Hepatocyte (in vitro differentiated cells): ENCODE measurements around the gene ANO1. TPM values are rescaled to one million over a fixed set of nuclear protein-coding genes. Genes with fewer than 3 reads are reported as not detected.

ENCODE experiments used
- DNase-seq: peaks from one replicate; pipeline ENCODE4 v3.0.0-alpha.2; 2016; ENCODE audit warnings: low spot score
- H2AFZ ChIP-seq: fragments of 200-600 bp; sonication (generic); 2 replicates; pipeline ENCODE4 v1.6.0; 2016; ENCODE audit warnings: antibody characterized with exemption, mild to moderate bottlenecking
- H3K27ac ChIP-seq: fragments of 200-600 bp; sonication (generic); 2 replicates; pipeline ENCODE4 v1.5.1; 2016; ENCODE audit warnings: mild to moderate bottlenecking
- H3K27me3 ChIP-seq: fragments of 200-600 bp; sonication (generic); 2 replicates; pipeline ENCODE4 v1.6.1; 2016
- H3K36me3 ChIP-seq: fragments of 200-600 bp; sonication (generic); replicated peaks from 2 replicates; pipeline ENCODE4 v1.5.1; 2016; ENCODE audit warnings: low read depth; ENCODE audit not compliant: insufficient read depth
- H3K4me1 ChIP-seq: fragments of 200-600 bp; sonication (generic); 2 replicates; pipeline ENCODE4 v1.5.1; 2016; ENCODE audit warnings: mild to moderate bottlenecking, moderate library complexity; ENCODE audit not compliant: insufficient read depth
- H3K4me2 ChIP-seq: fragments of 200-600 bp; sonication (generic); 2 replicates; pipeline ENCODE4 v1.6.0; 2016
- H3K4me3 ChIP-seq: fragments of 200-600 bp; sonication (generic); 2 replicates; pipeline ENCODE4 v1.5.1; 2016; ENCODE audit warnings: mild to moderate bottlenecking
- H3K79me2 ChIP-seq: fragments of 200-600 bp; sonication (generic); 2 replicates; pipeline ENCODE4 v1.6.0; 2017; ENCODE audit warnings: mild to moderate bottlenecking
- H3K9me2 ChIP-seq: fragments of 200-600 bp; sonication (generic); replicated peaks from 2 replicates; pipeline ENCODE4 v1.6.0; 2017; ENCODE audit warnings: mild to moderate bottlenecking; ENCODE audit not compliant: insufficient read depth
- H3K9me3 ChIP-seq: fragments of 200-600 bp; sonication (generic); 2 replicates; pipeline ENCODE4 v1.5.1; 2016; ENCODE audit warnings: low read depth, mild to moderate bottlenecking
- H4K20me1 ChIP-seq: fragments of 200-600 bp; sonication (generic); 2 replicates; pipeline ENCODE4 v1.6.0; 2016; ENCODE audit warnings: mild to moderate bottlenecking; ENCODE audit not compliant: insufficient read depth, poor library complexity, severe bottlenecking
- CTCF ChIP-seq: fragments of 200-600 bp; sonication (generic); IDR thresholded peaks from 2 replicates; pipeline ENCODE4 v1.5.1; 2016; ENCODE audit warnings: antibody characterized with exemption, mild to moderate bottlenecking; ENCODE audit not compliant: poor library complexity
- EZH2 ChIP-seq: fragments of 200-600 bp; sonication (generic); IDR thresholded peaks from 2 replicates; pipeline ENCODE4 v1.6.1; 2016; ENCODE audit warnings: antibody characterized with exemption, mild to moderate bottlenecking, borderline replicate concordance
- EZH2phosphoT487 ChIP-seq: fragments of 200-600 bp; sonication (generic); IDR thresholded peaks from one replicate; pipeline ENCODE4 v1.6.1; 2018; ENCODE audit warnings: antibody characterized with exemption, mild to moderate bottlenecking, low read depth, moderate library complexity; ENCODE audit not compliant: unreplicated experiment, severe bottlenecking
- WGBS: methylation state at CpG from one replicate; pipeline ENCODE4 v1.1.6; 2016; ENCODE audit warnings: low lambda C conversion rate; ENCODE audit errors: missing lambda C conversion rate; 5-methylcytosine and 5-hydroxymethylcytosine counted together
- polyA plus RNA-seq: library from polyadenylated mRNA; unstranded; fragments of >200 nt; fragmentation: Nextera tagmentation; extraction: Ambion mirVana; gene quantifications from 2 replicates; pipeline ENCODE4 v1.2.1, GENCODE V29; 2016
- total RNA-seq: library from RNA; depleted of rRNA; stranded (reverse); fragments of >200 nt; gene quantifications from 2 replicates; pipeline ENCODE4 v1.2.3, GENCODE V29; 2014

The ANO1 gene
- total and polyA plus RNA-seq, 2 experiments from 2014 or later, result 6.2 to 12.1 TPM

- Histone ChIP-seq H3K9me3 (no peaks in the 10 kb centered on the region), H3K4me2 (peak overlapping the region; percentile 11), H3K9me2 (no peaks in the 10 kb centered on the region), H3K27me3 (peaks cover 5% of the 10 kb centered on the region), H3K36me3 (no peaks in the 10 kb centered on the region), H3K27ac (no peak overlapping the region), H3K79me2 (no peaks in the 10 kb centered on the region), H3K4me3 (no peak overlapping the region), H4K20me1 (no peaks in the 10 kb centered on the region), H3K4me1 (peaks cover 15% of the 10 kb centered on the region), H2AFZ (no peak overlapping the region)
- DNase-seq, result no peak
- WGBS, result 18% methylated on average over 20 of the region's 20 CpGs
- TF ChIP-seq EZH2, result no peak
- TF ChIP-seq CTCF, result no peak
- no peak for TF ChIP-seq EZH2phosphoT487
These were observed 63.5 kb downstream of the ANO1 start for GRCh38 chr11:70141486-70142220.

- no peaks in the 10 kb centered on the region for H3K9me3 ChIP-seq
- no peak overlapping the region for H3K4me3 ChIP-seq
- no peak overlapping the region for H3K27ac ChIP-seq
- WGBS, result 45% methylated on average over 14 of the region's 14 CpGs
- no peaks in the 10 kb centered on the region for H3K9me2 ChIP-seq
- no peak overlapping the region for H2AFZ ChIP-seq
- no peak for TF ChIP-seq EZH2
- no peak for TF ChIP-seq CTCF
- TF ChIP-seq EZH2phosphoT487, result no peak
- no peaks in the 10 kb centered on the region for H4K20me1 ChIP-seq
- peak overlapping the region; percentile 11 for H3K4me2 ChIP-seq
- H3K36me3 ChIP-seq, result no peaks in the 10 kb centered on the region
- peaks cover 7% of the 10 kb centered on the region for H3K27me3 ChIP-seq
- H3K4me1 ChIP-seq, result peaks cover 15% of the 10 kb centered on the region
- peak; percentile 58 for DNase-seq
- no peaks in the 10 kb centered on the region for H3K79me2 ChIP-seq
These were observed 64.2 kb downstream of the ANO1 start for GRCh38 chr11:70142221-70142875.

GRCh38 chr11:70144262-70144661 is 66.1 kb downstream of the ANO1 start:
- TF ChIP-seq EZH2 (no peak), CTCF (no peak), EZH2phosphoT487 (no peak)
- no peak for DNase-seq

More at GRCh38 chr11:70144262-70144661, 66.1 kb downstream of the ANO1 start:
- H3K4me2 ChIP-seq, result no peak overlapping the region
- H3K79me2 ChIP-seq, result no peaks in the 10 kb centered on the region
- no peaks in the 10 kb centered on the region for H3K9me3 ChIP-seq
- H3K9me2 ChIP-seq, result no peaks in the 10 kb centered on the region
- no peak overlapping the region for H2AFZ ChIP-seq
- H3K36me3 ChIP-seq, result no peaks in the 10 kb centered on the region
- WGBS, result 93% methylated on average over 10 of the region's 10 CpGs
- no peak overlapping the region for H3K4me3 ChIP-seq
- peaks cover 7% of the 10 kb centered on the region for H3K27me3 ChIP-seq
- H3K27ac ChIP-seq, result no peak overlapping the region
- H4K20me1 ChIP-seq, result no peaks in the 10 kb centered on the region
- H3K4me1 ChIP-seq, result peaks cover 15% of the 10 kb centered on the region
